ENCODE results near the gene TSSC4.
"Not testable (repeated sequence)": the region's sequence is repeated elsewhere in the genome, so short reads cannot be mapped to it uniquely, and the experiment has no call there.

TSSC4 gene

DNA sequence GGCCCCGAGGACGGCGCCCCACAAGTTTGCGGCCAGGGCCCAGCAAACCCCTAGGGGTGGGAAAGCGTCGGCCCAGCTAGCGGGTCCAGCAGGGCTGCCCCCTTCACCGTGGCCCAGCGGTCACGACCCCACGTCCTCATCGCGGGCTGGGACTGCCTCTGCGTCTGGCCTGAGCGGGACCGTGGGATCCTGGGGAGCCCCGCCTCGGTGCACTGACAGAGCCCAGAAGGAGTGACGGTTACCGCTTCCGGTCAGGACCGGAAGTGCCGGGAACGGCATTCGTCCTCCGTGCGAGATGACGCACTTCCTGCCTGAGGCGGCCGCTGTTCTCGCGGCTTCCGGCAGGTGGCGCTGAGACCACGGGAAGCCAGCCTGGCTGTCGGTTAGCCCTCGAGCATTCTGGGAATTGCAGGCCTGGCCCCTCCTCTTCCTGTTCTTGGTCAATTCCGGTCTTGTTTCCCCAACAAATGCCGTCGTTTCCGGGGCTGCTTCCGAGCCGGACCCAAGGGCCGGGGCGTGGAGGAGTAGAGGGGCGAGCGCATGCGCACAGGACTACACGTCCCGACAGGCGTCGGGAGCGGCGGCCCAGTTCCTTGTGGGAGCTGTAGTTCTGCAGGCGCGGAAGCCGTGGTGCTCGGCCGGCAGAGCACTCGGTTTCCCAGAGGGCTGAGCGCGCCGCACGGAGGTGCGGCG lies at the start of gene TSSC4:
Gene TSSC4, plus strand, starts transcription at position 682 of the 693 bp plus-strand sequence. CDS start 1,884 bp downstream, outside the sequence.
- peak; percentile 98 for FAIRE-seq

DNA sequence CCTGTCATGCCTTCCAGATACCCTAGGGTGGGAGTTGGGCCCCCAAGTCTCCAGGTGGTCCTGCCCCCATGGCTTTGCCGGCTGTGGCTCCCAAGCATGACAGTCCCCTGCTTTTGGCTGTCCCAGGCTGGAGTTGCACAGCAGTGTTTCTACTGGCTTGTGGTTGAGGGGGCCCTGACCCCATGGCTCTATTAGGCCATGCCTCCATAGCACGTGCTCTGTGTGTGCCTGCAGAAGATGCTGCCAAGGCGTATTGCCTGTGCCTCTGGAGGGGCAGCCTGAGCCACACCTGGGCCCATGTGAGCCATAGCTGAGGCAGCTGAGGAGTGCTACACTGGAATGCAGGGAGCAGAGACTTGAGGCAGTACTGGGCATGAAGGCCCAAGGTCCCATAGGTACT lies 48.8 kb upstream of the TSSC4 start:
- no peak for FAIRE-seq

DNA sequence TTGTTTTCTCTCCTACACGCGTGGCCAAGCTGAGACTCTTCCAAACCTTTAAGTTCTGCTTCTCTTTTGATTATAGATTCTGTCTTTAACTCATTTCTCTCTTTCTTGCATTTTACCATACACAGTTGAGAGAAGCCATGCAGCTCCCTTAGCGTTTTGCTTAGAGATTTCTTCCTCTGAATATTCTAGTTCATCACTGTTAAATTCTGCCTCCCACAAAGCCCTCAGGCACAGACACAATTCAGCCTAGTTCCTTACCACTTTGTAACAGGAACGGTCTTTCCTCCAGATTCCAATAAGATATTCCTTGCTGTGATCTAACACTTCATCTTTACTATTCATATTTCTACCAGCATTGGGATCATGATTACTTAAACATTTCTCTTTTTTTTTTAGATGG lies 48.1 kb upstream of the TSSC4 start:
- FAIRE-seq, result no peak

DNA sequence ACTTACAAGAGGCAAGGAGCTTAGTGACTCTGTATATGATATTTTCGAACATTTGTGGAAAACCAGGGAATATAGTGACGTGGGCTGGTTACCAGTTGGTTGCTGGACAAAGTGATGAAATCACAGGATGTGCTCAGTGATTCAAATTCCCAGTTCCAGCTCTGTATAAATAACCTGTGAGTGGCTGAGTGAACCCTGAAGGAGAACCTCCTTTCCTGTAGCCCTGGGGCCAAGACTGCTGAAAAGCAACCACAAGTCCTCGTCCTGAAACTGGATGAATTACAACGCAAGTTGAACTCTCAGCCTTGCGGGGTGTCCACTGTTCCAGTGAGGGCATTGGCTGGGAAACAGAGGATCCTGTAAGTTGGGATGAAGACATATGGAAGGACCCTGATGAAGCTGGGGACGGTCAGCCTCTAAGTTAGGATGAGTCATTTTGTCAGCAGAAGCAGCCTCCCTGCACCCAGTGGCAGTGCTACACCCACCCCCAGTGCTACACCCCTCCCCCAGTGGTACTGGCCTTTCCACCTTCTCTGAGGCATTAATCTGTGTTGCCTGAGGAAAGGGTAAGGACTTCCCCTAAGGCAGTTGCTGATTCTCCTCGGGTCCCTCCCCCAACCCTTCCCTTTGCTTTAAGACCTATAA lies 45.4 kb upstream of the TSSC4 start:
- FAIRE-seq, result no peak

DNA sequence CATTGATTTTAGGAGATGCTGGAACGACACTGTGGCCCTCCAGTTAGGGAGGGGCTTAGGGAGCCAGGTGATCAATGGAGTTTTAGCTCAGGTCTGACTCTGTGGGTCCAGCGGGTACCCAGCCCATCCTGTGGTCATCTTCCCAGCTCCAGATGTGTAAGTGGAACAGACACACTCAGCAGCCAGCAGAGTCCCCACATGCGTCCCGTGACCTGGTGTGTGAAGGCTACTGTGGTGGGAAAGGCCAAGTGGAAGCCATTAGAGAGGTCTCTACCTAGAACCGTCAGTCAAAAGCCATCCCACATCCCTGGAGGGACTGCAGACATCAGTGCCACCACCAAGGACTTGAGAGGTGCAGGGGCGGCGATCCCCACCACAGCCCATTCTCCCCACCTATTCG lies 43.3 kb upstream of the TSSC4 start:
- FAIRE-seq, result no peak

DNA sequence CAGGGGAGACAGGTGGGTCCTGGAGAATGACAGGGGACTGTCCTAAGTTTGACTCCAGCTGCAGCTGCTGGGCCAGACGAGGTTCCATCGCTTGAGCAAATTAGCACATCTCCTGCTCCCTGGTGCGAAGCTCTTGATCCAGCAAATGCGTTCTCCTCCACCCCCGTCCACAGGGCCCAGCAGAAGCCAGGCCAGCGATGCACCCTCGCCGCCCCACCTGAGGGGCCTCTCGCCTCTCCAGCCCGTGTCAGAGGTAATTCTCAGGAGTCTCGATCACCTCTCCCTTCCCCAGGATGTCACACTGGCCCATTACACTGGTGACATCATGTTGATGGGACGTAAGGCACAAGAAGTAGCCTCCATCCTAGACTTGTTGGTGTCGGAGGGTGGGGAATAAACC lies 42.9 kb upstream of the TSSC4 start:
- not testable (repeated sequence) for FAIRE-seq

DNA sequence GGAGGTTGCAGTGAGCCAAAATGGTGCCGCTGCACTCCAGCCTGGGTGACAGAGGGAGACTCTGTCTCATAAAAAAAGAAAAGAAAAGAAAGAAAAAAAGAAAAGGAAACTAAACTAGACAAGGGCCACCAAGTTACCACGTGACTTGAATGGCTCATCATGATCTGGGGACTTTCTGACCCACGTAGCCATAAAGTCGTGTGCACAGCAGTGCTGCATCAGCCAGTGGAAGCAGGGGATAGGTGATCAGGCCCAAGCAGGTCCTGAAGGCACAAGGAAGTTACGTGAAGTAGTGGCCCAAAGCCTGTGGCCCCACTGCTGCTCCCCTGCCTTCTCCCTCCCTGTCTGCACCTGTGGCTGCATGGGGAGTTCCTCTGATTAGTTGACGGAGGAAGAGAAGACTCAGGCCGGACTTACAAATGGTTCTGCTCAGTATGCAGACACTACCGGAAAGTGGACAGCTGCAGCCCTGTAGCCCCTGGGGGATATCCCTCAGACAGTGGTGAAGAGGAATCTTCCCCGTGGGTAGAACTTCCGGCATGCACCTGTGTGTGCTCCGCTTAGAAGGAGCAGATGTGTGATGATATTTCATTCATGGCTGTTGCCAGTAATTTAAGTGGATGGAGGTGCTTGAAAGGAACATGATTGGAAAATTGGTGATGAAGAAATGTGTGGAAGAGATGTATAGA lies 41.7 kb upstream of the TSSC4 start:
- no peak for FAIRE-seq

DNA sequence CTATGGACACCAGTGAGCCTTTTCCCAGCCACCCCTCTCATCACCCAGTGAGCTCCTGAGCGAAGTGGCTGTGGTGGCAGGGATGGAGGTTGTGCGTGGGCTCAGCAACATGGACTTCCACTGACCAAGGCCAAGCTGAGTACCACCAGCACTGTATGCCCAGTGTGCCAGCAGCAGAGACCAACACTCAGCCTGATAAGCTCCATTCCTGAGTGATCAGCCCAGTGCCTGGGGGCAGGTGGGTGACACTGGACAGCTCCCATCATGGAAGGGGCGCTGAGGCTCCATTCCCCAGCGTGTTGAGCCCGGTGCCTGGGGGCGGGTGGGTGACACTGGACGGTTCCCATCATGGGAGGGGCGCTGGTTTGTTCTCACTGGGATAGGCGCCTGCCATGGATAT lies 41.0 kb upstream of the TSSC4 start:
- FAIRE-seq, result no peak

DNA sequence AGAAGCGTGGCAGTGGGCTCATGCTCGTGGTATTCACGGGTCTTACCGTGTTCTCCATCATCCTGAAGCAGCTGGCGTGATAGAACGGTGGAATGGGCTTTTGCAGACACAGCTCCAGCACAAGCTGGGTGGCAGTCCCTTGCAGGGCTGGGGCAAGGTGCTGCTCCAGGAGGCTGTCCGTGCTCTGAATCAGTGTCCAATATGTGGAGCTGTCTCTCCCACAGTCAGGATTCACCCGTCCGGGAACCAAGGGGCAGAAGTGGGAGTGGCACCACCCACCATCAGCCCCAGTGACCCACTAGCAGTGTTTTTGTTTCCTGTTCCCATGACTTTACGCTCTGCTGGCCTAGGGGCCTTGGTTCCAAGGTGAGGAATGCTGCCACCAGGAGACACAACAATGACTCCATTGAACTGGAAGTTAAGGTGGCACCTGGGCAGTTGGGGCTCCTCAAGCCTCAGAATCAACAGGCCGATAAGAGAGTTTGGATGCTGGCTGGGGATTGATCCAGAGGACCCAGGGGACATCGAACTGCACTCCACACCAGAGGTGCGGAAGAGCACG lies 40.4 kb upstream of the TSSC4 start:
- FAIRE-seq, result no peak

DNA sequence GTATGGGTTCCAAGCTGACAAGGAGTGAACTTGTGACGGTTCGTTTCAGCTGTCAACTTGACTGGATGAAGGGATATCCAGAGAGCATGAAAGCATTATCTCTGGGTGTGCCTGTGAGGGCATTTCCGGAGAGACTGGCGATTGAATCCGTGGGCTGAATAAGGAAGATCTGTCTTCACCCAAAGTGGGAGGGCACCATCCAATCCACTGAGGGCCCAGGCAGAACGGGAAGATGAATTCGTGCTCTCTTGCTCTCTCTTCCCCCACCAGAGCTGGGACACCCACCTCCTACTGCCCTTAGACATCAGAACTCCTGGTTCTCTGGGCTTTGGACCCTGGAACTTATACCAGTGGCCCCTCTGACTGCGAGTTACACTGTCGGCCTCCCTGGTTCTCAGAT lies 39.0 kb upstream of the TSSC4 start:
- FAIRE-seq, result no peak

DNA sequence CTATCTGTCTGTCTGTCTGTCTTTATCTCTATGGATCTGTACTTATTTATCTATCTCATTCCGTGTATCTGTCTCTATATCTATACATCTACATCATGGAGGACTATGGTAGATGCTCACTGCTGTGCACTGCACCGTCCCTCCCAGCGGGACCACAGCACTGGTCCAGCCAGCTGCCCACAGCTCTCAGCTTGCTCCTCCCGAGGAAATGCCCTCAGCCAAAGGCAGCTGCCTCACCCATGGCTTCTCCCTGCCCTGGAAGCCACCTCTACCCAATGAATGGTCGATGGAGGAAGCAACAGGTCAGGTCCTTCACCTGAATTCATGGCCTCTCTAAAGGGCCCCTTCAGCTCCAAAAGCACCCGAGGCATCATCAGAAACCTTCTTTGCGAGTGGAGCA lies 38.1 kb upstream of the TSSC4 start:
- FAIRE-seq, result no peak

DNA sequence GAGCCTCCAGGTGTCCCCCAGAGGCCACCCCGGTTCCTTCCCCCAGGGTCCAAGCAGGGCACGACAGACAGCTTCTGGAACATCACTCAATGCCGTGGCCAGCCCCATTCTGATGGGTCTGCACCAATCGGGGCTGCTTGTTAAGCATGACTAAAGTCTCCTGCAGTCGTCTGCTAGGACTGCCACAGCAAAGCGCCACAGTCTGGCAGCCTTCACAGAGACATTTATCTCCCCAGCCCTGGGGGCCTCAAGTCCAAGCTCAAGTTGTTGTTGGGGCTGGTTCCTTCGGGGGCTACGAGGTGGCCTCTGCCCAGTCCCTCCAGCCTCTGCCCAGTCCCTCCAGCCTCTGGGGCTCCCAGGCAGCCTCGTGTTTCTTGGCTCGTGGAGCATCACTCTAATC lies 37.4 kb upstream of the TSSC4 start:
- FAIRE-seq, result no peak

DNA sequence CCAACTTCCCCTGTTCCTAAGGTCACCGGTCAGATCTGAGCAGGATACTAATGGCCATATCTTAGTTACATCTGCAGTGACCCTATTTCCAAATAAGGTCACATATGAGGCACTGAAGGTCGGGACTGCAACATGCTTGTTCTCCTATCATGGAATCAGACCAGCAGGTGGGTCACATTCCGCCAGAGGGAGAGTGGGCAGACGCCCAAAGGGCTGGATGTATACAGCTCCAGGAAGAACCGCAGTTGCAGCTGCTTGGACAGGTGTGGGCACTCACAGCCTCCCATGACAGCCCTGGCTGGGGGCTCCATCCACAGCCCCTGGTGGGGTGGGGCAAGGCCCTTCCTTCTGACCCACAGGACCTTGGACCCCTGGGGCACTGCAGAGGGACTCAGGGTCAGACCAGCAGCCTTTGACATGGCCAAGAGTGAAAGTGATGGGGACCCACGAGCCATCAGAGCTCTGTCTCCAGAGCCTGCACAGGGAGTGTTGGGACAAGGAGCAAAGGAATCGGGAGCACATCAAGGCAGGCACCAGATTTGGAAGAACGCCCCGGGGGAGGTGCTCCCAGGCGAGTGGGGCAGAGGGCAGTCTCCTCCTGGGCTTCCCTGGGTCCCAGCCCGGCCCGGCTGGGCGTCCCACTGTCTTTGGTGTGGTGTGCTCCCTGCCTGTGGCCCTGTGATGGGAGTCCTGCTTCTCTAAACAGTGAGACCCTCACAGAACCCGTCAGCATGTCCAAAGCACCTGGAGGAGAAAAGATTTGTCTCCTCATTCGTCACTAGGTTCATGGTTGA lies 36.8 kb upstream of the TSSC4 start:
- no peak for FAIRE-seq

DNA sequence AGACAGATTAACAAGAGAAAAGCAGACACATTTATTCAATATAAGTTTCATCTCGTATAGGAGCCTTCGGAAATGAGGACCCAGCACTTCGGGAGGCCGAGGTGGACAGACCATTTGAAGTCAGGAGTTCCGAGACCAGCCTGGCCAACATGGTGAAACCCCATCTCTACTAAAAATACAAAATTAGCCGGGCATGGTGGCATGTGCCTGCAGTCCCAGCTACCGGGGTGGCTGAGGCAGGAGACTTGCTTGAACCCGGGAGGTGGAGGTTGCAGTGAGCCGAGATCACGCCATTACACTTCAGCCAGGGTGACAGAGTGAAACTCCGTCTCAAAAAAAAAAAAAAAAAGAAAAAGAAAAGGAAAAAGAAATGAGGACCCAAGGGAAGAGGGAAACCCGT lies 36.2 kb upstream of the TSSC4 start:
- not testable (repeated sequence) for FAIRE-seq

DNA sequence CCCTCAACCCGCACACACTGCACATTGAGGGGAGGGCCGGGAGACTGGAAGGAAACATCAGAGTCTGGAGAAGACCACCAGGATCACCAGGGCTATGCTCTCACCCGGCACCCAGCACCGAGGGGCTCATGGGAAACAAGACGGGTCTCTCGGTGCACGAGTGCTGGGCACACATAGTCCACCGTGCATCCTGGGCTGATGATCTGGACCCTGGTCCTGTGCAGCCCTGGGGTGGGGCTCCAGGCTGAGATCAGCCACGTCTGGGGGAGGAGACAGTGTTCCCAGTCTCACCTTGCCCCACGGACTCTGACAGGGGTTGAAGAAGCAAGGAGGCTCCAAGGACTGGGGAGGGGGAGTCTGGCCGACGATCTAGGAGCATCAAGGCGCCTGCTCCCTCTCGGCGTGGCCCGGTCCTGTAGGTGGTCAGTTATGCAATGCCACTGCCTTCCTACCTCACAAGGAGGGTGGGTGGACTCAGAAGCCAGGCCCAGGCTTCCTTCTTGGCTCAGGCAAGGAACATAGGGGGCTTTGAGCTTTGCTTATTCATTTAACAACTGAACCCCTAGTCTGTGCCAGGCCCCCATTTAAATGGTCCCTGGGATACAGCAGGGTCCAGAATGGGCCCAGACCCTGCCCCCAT lies 34.9 kb upstream of the TSSC4 start:
- no peak for FAIRE-seq

DNA sequence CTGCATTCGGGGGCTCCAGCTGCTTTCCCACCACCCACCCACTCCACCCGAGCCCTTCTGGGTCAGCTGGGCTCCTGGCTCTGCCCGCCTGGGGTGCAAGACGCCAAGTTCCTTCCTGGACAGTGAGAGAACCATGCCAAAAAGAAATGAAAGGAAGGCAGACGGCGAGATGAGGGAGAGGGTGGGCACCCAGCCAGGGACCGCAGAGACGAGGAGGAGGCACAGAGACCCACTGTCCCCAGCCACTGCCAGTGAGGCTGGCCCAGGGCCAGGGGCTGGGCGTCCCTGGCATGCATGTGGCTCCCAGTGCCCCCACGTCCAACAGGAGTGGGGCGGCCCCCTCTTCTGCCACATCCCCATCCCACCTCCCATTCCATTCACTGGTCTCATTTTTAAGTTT lies 34.3 kb upstream of the TSSC4 start:
- FAIRE-seq, result no peak

DNA sequence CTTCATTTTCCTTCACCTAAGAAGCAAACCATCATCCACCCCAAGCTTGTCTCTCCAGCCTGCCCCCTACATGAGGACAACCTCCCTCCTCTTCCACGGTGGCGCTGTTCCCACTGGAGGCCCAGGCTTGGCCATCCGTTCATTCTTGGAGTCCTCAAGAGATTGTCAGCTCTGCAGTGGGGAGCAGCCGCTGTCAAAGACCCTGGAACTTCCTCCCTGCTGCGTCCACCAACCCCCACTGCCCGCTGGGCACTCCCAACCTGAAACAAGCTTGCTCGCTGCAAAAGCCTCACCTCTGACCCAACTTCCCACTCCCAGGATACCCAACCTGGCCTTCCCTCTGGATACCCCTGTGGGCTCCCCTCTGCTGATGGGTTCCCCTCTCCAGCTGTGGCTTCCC lies 33.8 kb upstream of the TSSC4 start:
- FAIRE-seq, result no peak

DNA sequence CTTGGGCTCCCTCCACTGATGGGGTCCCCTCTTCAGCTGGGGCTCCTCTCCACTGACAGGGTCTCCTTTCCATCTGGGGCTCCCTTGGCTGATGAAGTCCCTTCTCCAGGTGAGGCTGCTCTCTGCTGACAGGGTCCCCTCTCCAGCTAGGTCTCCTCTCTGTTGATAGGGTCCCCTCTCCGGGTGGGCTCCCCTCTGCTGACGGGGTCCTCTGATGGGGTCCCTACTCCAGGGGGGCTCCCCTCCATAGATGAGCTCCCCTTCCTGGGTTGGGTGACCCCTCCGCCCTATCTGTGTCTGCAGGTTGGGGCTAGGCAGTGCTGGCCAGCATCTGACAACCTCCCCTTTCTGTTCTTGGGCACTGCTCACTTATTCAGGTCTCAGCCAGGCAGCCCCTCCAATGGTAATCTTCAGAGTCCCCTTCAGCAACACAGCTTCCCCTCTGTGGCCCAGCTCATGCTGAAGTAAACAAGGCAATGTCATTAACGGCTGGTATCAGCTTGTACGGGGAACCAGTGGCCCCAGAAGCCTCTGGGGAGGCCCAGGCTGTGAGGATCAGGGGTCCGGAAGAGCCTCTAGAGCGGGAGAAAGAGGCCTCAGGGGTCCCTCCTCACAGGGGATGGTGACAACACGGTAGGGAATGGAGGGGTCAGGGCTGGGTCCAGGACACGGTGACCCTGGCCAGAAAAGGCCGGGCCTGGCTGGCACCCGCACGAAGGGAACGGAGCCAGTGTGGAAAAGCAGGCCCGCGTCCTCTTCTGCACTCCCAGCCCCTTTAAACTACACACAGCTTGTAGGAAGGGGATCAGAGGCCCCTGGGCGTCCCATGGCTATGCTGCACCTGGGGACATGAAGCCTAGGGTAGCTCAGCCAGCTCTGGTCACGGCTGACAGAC lies 33.0 kb upstream of the TSSC4 start:
- no peak for FAIRE-seq

DNA sequence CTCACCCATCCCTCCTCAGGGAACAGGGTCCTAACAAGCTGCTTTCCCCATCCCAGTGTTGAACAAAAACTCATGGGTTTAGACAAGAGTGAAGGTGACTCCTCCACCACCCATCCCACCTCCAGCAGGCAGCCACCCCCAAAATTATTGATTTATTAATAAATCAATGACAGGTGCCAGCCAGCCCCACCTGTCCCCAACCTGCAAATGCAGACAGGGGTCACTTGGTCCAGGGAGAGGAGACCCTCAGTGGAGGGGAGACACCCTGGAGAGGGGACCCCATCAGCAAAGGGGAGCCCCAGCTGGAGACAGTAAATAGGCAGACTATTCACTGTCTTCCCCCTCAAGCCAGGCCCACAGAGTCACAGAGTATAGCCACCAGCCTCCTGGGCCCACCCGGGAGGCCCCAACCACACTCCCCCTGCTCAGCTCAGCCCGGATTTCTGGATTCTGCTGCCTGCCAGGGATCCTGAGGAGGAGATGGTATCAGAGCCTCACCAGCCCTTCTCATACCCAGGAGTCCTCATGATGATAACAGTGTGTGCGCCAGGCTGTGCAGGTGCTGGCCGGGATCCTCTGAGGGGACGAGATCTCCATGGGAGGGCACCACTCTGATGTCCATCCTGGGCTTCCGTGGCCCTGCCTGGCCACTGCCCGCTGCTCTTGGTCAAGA lies 32.2 kb upstream of the TSSC4 start:
- FAIRE-seq, result no peak

DNA sequence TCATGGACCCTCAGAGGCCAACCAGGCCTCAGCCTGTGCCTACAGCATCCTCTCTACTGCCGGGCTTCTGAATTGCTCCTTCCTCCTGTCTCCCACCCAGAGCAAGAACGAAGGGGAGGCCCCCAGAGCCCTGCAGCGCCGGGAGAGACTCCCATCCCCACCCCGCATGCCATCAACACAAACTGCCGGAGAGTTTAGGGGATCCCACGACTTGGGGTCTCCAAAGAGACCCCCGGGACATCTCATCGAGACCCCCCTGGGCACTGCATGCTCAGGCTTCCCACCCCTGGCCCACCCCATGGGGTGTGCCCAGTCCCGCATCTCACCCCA lies 31.7 kb upstream of the TSSC4 start:
- no peak for FAIRE-seq

DNA sequence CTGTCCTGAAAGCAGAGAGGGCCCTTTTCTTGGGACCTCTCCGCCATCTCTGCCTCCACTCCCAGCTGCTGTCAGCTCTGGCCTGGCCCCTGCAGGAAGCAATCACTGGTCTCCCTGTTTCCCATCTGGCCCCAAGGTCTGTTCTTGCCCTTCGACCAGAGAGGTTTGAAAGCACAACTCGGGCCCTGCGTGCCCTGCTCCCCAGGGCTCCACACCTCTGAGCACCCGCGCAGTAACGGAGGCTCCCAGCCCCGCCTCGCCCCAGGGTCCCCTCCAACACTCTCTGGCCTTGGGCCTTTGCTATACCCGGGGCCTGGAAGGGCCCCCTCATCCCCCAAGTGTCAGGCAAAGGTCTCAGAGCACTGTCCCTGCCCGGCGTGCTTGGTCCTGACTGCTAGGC lies 31.2 kb upstream of the TSSC4 start:
- no peak for FAIRE-seq
